ENCODE measurements around the gene APOL2.
"Not testable (repeated sequence)": the region's sequence is repeated elsewhere in the genome, so short reads cannot be mapped to it uniquely, and the experiment has no call there.

The APOL2 gene

DNA sequence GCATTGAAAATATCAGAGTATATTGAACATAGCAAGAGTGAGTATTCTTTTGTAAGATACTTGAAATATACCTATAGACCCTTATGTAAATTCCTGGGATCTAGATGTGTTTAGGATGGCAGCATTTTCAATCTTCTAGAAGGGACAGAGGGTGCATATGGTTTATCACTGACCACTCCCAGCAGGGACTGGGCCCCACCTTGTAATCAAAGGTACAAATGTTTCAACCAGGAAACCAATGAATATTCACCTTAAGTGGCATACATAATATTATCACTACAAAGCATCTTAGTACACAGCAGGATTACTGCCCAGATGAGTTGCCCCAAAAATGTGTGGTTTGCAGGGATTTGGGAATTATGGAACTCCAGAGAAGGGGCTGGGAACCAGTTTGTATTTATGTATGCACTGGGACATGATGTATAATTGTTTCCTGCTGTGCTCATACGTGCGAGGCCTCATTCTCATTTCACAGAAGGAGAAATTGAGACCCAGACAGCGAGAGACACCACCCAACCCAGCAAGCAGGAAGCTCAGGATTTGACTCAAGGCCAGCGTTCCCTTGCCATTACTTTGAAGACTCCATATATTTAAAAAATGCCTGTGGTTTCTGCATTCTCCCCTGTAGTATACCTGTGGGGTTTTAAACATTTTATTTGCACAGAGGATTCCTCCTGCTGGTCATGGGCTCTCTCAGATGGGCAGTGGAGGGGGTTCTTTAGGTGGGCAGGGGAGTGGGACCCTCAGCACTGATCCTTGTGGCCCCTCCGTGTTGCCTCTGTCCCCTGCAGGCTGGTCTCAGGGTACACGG lies 42.9 kb downstream of the APOL2 start:
- DNase-seq = no peak

GRCh38 chr22:36194971-36195370 lies 44.4 kb downstream of the APOL2 start:
- no peak for DNase-seq

- no peak for DNase-seq
Measured at GRCh38 chr22:36194385-36194784, 44.9 kb downstream of the APOL2 start.

- no peak for DNase-seq
Measured at GRCh38 chr22:36193577-36193976, 45.8 kb downstream of the APOL2 start.

GRCh38 chr22:36193171-36193570 lies 46.2 kb downstream of the APOL2 start:
- DNase-seq = no peak

GRCh38 chr22:36192542-36192941 lies 46.8 kb downstream of the APOL2 start:
- no peak for DNase-seq

DNA sequence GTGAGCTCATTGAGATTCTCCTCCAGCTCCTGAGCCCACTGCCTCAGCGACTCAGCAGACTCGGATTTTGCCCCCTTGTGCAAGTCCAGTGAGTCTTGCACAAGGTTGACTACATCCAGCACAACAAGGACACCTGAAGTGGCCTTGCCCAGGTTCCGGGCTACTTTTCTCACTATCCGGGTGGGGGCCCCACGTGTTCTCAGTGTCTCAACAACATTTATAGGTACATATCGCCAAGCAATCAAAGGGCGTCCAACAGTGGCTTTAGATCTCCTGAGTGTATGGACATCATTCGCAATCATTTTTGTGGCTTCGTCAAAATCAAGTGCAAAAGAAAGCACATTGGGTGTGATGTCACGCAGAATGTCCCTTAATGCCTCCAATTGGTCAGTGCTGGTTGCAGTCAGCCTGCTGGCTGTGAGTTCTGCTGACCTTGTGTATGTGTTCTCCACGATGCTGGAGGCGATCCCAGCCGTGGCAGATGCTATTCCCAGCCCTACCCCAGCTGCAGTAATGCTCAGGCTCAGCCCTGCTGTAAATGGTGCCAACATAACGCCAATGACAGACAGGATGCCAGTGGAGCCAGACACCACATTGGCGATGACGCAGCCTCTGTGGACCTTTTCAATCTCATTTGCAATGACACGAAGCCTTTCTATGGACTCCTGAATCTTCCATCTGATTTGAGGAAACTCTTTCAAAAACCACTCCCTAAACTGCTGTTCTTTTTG lies 48.1 kb downstream of the APOL2 start:
- peak; percentile 51 for DNase-seq

GRCh38 chr22:36187862-36188261 lies 51.5 kb downstream of the APOL2 start:
- DNase-seq = not testable (repeated sequence)

DNA sequence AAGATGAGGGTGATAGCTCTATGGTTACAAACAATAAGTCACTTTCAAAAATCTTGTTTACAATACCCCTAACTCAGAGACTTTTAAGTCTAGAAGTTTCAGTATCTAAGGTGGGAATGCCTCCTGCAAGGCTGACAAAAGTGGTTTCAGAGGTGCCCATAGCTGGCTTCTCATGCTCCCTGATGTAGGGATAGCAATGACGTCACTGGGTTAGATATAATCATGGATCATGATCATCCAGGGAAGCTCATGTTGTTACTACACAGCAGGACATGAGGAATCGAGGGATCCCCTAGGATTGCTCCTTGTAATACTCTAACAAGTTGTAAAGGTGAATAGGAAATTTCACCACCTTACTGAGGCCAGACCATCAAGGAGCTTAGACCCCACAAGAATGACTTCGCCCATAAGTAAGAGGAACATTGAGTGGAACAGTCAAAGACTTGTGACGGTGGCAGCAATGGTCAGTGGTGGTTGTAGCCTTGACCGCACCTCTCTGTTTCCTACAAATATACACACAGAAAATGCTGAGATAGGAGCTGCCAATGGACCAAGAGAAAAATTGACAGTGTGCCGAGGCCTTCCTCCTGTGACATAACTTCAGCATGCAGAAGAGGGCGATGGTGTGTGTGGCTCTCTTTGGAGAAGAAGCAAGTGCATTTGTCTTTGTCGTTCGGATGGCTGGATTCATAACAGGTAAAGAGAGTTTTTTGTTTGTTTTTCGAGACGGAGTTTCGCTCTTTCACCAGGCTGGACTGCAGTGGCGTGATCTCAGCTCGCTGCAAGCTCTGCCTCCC lies 53.3 kb downstream of the APOL2 start:
- DNase-seq = no peak

DNA sequence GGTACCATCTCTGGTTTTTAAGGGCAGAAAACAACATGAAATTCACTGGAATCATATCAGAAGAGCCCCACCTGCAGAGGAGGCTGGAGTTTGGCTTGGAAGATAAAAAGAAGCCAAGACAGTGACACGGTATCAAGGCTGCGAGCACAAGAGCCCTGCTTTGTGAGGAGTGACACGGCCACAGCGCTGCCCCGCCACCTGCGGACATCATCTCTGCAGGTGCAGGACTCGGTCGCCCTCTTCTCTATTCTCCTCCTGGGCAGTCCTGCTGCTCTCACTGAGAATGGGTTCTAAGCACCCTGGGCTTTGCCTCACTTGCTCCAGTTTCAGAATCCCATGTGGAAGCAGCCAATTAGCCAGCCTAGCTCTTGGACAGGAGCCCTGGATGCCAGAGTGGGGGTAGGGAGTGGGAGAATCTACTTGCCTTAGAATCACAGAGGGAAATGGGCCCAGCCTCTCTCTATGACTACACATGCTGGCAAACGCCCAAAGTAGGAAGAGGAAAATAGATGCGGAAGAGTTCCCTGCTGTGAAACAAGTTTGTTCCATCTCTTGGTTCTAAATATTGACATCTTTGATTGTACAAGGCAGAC lies 54.8 kb downstream of the APOL2 start:
- DNase-seq = peak; percentile 7

DNA sequence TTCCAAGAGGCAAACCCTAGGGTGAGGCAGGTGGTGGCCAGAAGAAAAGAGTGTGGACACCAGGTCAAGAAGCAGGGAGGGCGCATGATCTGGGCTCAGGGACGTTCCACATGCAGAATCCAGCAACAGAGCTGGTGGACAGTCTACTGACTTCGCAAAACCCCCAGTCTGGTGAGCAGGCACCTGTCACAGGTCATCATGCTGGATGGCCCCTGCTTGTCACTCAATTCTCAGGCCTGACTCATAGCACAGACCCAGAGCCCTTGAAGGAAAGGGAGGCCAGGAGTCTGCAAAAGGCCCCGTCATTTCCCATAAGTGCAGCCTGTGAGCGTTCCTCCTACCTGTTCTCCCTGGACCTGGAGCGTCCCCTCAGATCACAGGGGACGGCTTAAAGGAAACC lies 55.9 kb downstream of the APOL2 start:
- no peak for DNase-seq

- no peak for DNase-seq
Measured at GRCh38 chr22:36182857-36183256, 56.5 kb downstream of the APOL2 start.

- DNase-seq = no peak
Measured at GRCh38 chr22:36182056-36182455, 57.3 kb downstream of the APOL2 start.

GRCh38 chr22:36180928-36181327 lies 58.4 kb downstream of the APOL2 start:
- DNase-seq = no peak

DNA sequence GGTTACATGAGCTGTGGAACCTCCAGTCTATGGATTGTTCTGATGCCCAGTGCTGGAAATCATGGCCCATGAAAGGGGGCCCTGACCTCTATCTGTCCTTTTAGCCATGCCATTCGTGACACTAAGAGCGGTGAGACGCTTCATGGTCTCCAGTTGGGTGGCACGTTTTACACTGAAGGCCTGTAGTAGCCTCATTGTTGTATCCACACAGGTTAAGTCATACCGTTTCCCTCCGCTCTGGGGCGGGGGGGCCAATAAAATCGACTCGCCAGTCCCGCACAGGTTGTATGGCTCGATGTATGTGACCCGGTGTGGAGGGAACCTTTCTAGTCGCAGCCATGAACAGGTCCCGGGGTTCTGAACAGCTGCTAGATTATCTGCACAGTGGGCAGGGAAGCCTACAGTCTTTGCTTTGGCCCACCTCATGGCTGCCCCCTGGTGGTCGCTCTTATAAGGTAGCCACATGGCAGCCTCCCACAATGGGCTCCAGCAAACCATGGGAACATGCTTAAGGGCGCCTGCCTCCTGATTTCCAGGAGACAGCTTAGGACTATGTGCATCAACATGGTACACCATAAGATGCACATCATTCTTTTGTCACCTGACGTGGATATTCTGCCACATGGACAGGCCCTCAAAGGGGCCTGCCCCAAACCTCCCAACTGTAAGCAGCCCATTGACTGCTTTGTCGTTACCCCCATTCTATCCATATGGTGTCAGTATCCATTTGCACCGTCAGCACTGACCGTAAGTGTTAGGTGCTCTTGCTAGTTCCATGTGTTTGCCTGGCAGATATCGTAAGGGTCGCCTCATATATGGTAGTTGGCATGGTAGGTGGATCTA lies 59.1 kb downstream of the APOL2 start:
- DNase-seq = no peak

GRCh38 chr22:36177160-36177559 lies 62.2 kb downstream of the APOL2 start:
- no peak for DNase-seq
